Keratinocyte (primary cell): ENCODE results near the gene METRNL. TPM values are rescaled to one million over a fixed set of nuclear protein-coding genes. Genes with fewer than 3 reads are reported as not detected.

Source experiments
- DNase-seq: peaks from one replicate; pipeline ENCODE4 v3.0.0-alpha.2; 2011; ENCODE audit warnings: low read depth, missing footprints, low spot score
- FAIRE-seq: peaks from 2 replicates; lab custom pipeline; 2011; peaks lifted over from hg19 to GRCh38; lab: Jason Lieb, UNC
- H2AFZ ChIP-seq: 2 replicates; pipeline ENCODE4 v1.6.0; 2012; ENCODE audit warnings: low read length, control low read depth, inconsistent platforms; ENCODE audit not compliant: control insufficient read depth
- H3K27ac ChIP-seq: 2 replicates; pipeline ENCODE4 v1.5.1; 2011; ENCODE audit warnings: low read length; ENCODE audit not compliant: control insufficient read depth, insufficient read depth
- H3K27me3 ChIP-seq: 3 replicates; pipeline ENCODE4 v1.6.0; 2011; ENCODE audit warnings: low read length; ENCODE audit not compliant: control insufficient read depth, insufficient read depth; ENCODE audit errors: extremely low read depth
- H3K36me3 ChIP-seq, 2 experiments: 2 replicates in 1 of 2; 3 replicates in 1 of 2; pipeline ENCODE4 v1.5.1; 2011; ENCODE audit warnings: low read length in 2 of 2, mild to moderate bottlenecking in 1 of 2; ENCODE audit not compliant: control insufficient read depth in 2 of 2, insufficient read depth in 2 of 2; ENCODE audit errors: extremely low read depth in 1 of 2
- H3K4me1 ChIP-seq: 3 replicates; pipeline ENCODE4 v1.5.1; 2011; ENCODE audit warnings: low read length; ENCODE audit not compliant: control insufficient read depth, insufficient read depth; ENCODE audit errors: extremely low read depth
- H3K4me2 ChIP-seq: 3 replicates; pipeline ENCODE4 v1.6.0; 2011; ENCODE audit warnings: low read depth, low read length; ENCODE audit not compliant: control insufficient read depth, insufficient read depth; ENCODE audit errors: extremely low read depth
- H3K4me3 ChIP-seq, 3 experiments: fragments of 200-600 bp in 1 of 3; sonication (generic) in 1 of 3; 2 replicates in 2 of 3; 3 replicates in 1 of 3; pipeline ENCODE4 v1.5.1; 2011 to 2016; ENCODE audit warnings: low read length in 3 of 3, mild to moderate bottlenecking in 3 of 3, control low read depth in 2 of 3, inconsistent platforms in 1 of 3, low read depth in 1 of 3, mixed read lengths in 1 of 3, mixed run types in 1 of 3, moderate library complexity in 1 of 3; ENCODE audit not compliant: control insufficient read depth in 2 of 3, insufficient read depth in 2 of 3; ENCODE audit errors: extremely low read depth in 1 of 3
- H3K79me2 ChIP-seq: 2 replicates; pipeline ENCODE4 v1.6.0; 2012; ENCODE audit warnings: low read length; ENCODE audit not compliant: control insufficient read depth, insufficient read depth
- H3K9ac ChIP-seq: 3 replicates; pipeline ENCODE4 v1.6.0; 2011; ENCODE audit warnings: low read length; ENCODE audit not compliant: control insufficient read depth, insufficient read depth; ENCODE audit errors: extremely low read depth
- H3K9me1 ChIP-seq: 3 replicates; pipeline ENCODE4 v1.6.0; 2011; ENCODE audit warnings: low read length; ENCODE audit not compliant: control insufficient read depth, insufficient read depth; ENCODE audit errors: extremely low read depth
- H3K9me3 ChIP-seq: 2 replicates; pipeline ENCODE4 v1.5.1; 2012; ENCODE audit warnings: low read depth, low read length; ENCODE audit not compliant: control insufficient read depth
- H4K20me1 ChIP-seq: 3 replicates; pipeline ENCODE4 v1.6.0; 2011; ENCODE audit warnings: low read length; ENCODE audit not compliant: control insufficient read depth, insufficient read depth; ENCODE audit errors: extremely low read depth
- EZH2 ChIP-seq: IDR thresholded peaks from one replicate; pipeline ENCODE4 v1.6.1; 2012; ENCODE audit warnings: inconsistent platforms, mild to moderate bottlenecking, low read length, moderate library complexity
- dilution Hi-C: fragments of 300-500 bp; cut with MboI; formaldehyde crosslinking; loops from one replicate; pipeline ENCODE4 v1.7.0; 2020; ENCODE audit warnings: low sequenced_read_pairs; ENCODE audit not compliant: extremely low pct_ligation_motif_present
- polyA plus RNA-seq, 5 experiments: library from polyadenylated mRNA; depleted of rRNA in 3 of 5; stranded (reverse) in 3 of 5; stranded (forward) in 1 of 5; unstranded in 1 of 5; fragments of >200 nt; gene quantifications; 1 replicate in 1 of 5; 2 replicates in 3 of 5; 3 replicates in 1 of 5; pipeline versions ENCODE4 v1.2.1 to v1.2.3, GENCODE V29; 2011 to 2012; ENCODE audit warnings: missing spikeins in 2 of 5, low read depth in 1 of 5, low replicate concordance in 1 of 5
- TF ChIP-seq, protein P1 (sequence below), 3 experiments: IDR thresholded peaks in 1 of 3; conservative IDR thresholded peaks in 1 of 3; optimal IDR thresholded peaks in 1 of 3; 2 replicates in 2 of 3; 3 replicates in 1 of 3; pipeline versions ENCODE3 to v1.5.1; 2011; ENCODE audit warnings: low read length in 3 of 3, mild to moderate bottlenecking in 3 of 3, moderate library complexity in 2 of 3, control low read depth in 1 of 3, inconsistent platforms in 1 of 3; ENCODE audit not compliant: insufficient read depth in 2 of 3; ENCODE audit errors: extremely low read depth in 1 of 3

METRNL gene
- polyA plus RNA-seq, 1 donor (not counting 4 experiments of a cell fraction or from before 2014, with no cell fraction given) = 3.1 TPM

DNA sequence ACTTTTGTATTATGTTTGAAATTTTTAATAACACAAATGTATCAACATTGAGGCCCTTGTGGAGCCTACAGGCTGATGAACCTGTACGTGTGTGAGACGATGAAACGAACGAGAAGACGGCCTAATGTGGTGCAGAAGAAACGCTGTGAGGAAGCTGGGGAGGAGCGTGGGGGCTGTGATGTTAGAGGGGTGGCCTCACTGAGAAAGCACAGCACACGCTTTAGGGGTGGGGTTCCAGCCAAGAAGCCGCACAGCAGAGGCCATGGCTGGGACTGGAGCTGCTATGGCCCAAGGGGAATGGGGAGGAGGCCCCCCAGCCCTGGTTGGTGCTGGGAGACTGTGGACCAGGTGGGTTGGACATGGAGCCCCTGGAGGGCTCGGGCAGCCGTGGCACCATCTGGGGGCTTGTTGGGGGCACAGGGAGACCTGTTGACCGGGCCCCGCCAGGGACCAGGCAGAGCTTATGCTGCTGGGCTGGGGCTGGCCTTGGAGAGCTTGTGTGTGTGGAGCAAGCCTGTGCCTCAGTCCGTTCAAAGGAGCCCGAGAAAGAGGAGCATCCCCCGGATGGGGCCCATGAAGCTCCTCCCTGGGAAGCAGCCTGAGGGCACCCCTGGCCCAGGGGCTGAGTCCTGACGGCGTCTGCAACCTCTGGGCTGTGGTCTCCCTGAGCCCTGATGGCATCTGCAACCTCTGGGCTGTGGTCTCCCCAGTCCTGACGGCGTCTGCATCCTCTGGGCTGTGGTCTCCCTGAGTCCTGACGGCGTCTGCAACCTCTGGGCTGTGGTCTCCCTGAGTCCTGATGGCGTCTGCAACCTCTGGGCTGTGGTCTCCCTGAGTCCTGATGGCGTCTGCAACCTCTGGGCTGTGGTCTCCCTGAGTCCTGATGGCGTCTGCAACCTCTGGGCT, 44.7 kb downstream of the METRNL start:
- Histone ChIP-seq H4K20me1 (peaks cover 3% of the 10 kb centered on the region), H2AFZ (no peak overlapping the region), H3K4me3 (no peak overlapping the region), H3K36me3 (no peaks in the 10 kb centered on the region), H3K79me2 (no peaks in the 10 kb centered on the region), H3K9me3 (no peaks in the 10 kb centered on the region), H3K9ac (no peak overlapping the region), H3K4me2 (no peak overlapping the region), H3K4me1 (peaks cover 8% of the 10 kb centered on the region), H3K27me3 (peaks cover 24% of the 10 kb centered on the region), H3K27ac (no peak overlapping the region), H3K9me1 (no peaks in the 10 kb centered on the region)
- dilution Hi-C loops = no loop called here
- no peak for FAIRE-seq
- no peak for DNase-seq
- TF ChIP-seq, protein P1, sequence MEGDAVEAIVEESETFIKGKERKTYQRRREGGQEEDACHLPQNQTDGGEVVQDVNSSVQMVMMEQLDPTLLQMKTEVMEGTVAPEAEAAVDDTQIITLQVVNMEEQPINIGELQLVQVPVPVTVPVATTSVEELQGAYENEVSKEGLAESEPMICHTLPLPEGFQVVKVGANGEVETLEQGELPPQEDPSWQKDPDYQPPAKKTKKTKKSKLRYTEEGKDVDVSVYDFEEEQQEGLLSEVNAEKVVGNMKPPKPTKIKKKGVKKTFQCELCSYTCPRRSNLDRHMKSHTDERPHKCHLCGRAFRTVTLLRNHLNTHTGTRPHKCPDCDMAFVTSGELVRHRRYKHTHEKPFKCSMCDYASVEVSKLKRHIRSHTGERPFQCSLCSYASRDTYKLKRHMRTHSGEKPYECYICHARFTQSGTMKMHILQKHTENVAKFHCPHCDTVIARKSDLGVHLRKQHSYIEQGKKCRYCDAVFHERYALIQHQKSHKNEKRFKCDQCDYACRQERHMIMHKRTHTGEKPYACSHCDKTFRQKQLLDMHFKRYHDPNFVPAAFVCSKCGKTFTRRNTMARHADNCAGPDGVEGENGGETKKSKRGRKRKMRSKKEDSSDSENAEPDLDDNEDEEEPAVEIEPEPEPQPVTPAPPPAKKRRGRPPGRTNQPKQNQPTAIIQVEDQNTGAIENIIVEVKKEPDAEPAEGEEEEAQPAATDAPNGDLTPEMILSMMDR (optimal IDR thresholded peaks at IDR 0.05 in 1 of 3, IDR thresholded peaks at IDR 0.05 in 1 of 3, conservative IDR thresholded peaks at IDR 0.05 in 1 of 3; ENCODE audit: extremely low read depth in 1 of 3, insufficient read depth in 2 of 3, low read length in 3 of 3) = no peak

DNA sequence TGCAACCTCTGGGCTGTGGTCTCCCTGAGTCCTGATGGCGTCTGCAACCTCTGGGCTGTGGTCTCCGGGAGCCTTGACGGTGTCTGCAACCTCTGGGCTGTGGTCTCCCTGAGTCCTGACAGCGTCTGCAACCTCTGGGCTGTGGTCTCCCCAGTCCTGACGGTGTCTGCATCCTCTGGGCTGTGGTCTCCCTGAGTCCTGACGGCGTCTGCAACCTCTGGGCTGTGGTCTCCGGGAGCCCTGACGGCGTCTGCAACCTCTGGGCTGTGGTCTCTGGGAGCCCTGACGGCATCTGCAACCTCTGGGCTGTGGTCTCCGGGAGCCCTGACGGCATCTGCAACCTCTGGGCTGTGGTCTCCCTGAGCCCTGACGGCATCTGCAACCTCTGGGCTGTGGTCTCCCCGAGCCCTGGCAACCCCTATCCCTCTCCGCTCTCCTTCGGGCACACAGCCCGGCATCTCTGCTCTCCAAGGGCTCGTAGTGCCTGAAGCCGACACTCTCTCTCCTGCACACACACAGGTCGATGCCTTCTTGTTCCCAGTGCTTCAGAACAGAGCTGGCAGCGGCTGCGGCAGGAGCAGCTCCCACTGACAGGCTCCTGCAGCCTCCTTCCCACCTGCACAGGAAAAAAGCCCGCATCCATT, 45.6 kb downstream of the METRNL start:
- no peaks in the 10 kb centered on the region for H3K36me3 ChIP-seq
- H3K9me3 ChIP-seq = no peaks in the 10 kb centered on the region
- H3K4me1 ChIP-seq = peaks cover 8% of the 10 kb centered on the region
- H2AFZ ChIP-seq = no peak overlapping the region
- DNase-seq (no peak), FAIRE-seq (no peak)
- peaks cover 24% of the 10 kb centered on the region for H3K27me3 ChIP-seq
- no peak overlapping the region for H3K27ac ChIP-seq
- no peak overlapping the region for H3K4me3 ChIP-seq
- dilution Hi-C loops = no loop called here
- no peaks in the 10 kb centered on the region for H3K9me1 ChIP-seq
- H3K9ac ChIP-seq = no peak overlapping the region
- no peaks in the 10 kb centered on the region for H3K79me2 ChIP-seq
- H4K20me1 ChIP-seq = peaks cover 3% of the 10 kb centered on the region
- TF ChIP-seq, protein P1 (optimal IDR thresholded peaks at IDR 0.05 in 1 of 3, IDR thresholded peaks at IDR 0.05 in 1 of 3, conservative IDR thresholded peaks at IDR 0.05 in 1 of 3; ENCODE audit: extremely low read depth in 1 of 3, insufficient read depth in 2 of 3, low read length in 3 of 3) = no peak
- TF ChIP-seq EZH2 = no peak
- H3K4me2 ChIP-seq = peak overlapping the region; percentile 27
